COLO829 (cell line): Measurements from ENCODE around the gene SLC44A1.

Experiments
- DNase-seq: peaks from one replicate; pipeline ENCODE4 v3.0.0; 2012; ENCODE audit warnings: low spot score

The SLC44A1 gene

DNA sequence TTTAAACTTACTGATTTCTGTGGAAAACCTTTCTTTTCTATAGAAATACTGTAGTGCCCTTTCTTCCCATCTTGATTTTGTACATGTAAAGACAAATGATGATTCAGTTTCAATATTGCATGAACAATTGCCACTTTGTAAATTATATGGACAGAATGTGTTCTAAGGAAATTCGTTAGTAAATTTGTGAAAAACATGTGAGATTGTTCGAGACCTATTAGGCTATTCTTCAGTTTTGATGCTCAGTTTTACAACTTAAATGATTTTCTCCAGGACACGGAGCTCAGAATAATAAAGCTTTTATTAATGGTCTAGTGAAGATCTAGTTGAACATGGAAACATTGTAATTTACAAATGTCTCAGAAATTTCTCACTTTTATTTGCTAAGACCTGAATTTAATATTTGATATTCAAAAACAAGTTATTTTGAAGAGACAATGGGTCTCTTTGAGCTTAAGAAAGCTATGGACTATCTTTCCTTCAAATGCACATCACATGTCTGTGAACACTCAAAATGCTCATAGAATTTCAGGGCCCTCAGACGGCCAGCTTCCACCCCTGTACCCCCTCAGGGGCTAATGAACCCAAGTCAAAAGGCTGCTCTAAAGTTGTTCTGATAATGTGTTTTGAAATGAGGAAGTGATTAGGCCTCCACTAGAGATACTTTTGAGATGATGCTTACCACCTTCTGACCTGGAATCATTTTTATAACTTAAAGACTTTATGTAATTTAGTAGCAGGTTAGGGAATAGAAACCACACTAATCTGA, 149.3 kb downstream of the SLC44A1 start:
- DNase-seq = peak; percentile 76

GRCh38 chr9:105396441-105396840, 152.0 kb downstream of the SLC44A1 start:
- no peak for DNase-seq

DNA sequence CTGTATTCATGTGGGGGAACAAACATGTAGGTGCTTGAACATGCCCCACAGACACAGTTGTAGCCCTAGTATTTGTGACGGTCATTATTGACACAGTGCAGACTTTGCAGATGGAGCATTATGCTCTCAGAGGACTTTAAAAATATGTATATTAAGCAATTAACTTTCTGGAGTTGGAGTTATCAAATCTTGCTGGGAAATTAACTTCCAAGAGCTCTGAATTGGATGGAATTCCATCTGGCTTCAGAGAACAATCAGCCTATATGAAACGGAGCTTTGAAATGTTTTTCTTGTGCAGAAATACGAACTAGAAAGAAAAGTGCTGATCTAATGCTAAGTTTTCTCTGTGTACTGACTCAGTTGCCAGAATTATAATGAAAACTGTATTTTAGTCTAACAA, 152.4 kb downstream of the SLC44A1 start:
- no peak for DNase-seq

DNA sequence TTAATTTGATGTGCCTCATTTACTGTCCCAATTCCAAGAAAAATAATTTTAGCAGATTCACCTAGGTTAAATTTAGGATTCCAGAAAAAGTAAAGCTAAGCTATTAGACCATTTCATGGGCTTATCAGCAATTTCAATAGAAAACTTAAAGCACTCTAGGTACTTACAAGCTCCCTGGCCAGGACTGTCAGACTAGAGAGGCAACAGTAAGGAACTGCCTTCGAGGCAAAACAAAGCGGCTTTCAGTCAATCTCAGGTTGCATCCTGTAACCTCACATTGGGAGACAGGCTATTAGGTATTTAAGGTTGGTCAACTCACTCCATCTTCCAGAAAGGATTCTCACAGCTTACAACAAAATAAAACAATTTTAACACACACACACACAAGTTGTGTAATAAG, 154.7 kb downstream of the SLC44A1 start:
- no peak for DNase-seq

- DNase-seq = no peak
These were observed 157.2 kb downstream of the SLC44A1 start for GRCh38 chr9:105401651-105402050.

GRCh38 chr9:105403552-105404248, 159.2 kb downstream of the SLC44A1 start:
- no peak for DNase-seq

GRCh38 chr9:105405514-105406131, 161.2 kb downstream of the SLC44A1 start:
- no peak for DNase-seq

DNA sequence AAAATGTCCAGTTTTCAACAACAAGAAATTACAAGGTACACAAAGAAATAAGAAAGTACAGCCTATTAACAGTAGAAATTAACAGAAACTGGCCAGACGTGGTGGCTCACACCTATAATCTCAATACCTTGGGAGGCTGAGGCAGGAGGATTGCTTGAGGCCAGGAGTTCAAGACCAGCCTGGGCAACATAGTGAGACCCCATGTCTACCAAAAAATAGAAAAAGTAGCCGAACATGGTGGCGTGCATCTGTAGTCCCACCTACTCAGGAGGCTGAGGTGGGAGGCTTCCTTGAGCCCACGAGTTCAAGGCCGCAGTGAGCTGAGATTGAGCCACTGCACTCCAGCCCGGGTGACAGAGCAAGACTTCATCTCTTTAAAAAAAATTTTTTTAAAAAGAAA, 161.9 kb downstream of the SLC44A1 start:
- DNase-seq = no peak

GRCh38 chr9:105413525-105413924, 169.1 kb downstream of the SLC44A1 start:
- DNase-seq = peak; percentile 90

- peak; percentile 51 for DNase-seq
These were observed 170.7 kb downstream of the SLC44A1 start for GRCh38 chr9:105414947-105415661.

- no peak for DNase-seq
These were observed 171.2 kb downstream of the SLC44A1 start for GRCh38 chr9:105415662-105415980.

DNA sequence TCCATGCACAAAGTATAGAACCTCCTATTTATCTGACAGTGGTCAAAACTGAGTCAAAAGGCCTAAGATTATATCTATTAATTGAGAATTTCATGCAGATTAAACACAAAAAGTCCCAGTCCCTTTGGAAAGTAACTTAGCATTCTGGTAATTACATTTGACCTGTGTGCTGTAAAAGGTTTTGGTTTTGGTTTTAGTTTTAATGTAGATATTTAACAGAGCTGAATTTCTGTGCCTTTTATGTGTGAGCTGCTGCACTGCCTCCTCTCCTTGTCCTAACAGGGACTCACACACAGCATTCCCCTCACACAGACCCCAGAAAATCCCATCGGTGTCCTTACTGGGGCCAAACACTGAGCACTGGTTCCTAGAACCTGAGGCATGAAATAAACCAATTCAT, 172.4 kb downstream of the SLC44A1 start:
- DNase-seq = no peak

DNA sequence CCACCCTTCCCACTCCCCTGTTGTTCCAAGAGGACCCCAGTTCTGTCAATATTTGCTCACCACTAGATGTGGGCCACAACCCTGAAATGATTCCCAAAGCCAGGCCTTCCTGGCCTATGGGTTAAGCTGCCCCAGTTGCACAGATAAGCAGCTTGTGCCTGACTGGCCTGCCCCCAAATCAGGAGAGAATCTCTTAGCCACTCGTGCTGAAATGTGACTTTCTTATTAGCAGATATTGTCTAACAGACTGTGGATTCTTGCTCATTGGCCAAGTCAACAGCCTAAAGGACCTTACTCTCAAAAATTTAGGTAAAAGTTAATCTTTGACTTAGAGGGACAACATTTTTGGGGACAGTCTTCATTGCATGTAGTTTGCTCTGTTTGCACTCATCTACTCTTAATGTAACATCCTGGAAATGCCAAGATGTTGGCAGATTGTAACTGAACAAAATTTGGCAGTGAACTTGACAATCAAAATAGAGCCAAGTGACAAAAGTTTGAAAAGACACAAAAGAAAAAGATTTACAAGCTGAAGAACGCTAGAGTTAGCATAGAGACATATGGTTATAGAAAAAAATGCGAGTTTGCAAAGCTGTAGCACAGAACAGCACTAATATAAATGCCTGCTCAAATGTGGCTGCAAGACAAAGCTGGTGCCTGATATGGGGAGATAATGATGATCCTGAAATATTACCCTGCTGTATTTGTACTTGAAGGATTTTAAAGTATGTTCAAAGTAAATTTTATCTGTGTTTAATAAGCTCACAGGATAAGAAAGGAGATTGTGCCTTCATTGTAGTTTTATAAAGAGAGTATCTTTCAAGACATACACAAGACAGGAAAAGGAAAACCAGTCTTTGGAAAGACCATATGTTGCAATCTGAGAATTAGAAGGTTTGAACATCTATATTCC, 174.4 kb downstream of the SLC44A1 start:
- no peak for DNase-seq

DNA sequence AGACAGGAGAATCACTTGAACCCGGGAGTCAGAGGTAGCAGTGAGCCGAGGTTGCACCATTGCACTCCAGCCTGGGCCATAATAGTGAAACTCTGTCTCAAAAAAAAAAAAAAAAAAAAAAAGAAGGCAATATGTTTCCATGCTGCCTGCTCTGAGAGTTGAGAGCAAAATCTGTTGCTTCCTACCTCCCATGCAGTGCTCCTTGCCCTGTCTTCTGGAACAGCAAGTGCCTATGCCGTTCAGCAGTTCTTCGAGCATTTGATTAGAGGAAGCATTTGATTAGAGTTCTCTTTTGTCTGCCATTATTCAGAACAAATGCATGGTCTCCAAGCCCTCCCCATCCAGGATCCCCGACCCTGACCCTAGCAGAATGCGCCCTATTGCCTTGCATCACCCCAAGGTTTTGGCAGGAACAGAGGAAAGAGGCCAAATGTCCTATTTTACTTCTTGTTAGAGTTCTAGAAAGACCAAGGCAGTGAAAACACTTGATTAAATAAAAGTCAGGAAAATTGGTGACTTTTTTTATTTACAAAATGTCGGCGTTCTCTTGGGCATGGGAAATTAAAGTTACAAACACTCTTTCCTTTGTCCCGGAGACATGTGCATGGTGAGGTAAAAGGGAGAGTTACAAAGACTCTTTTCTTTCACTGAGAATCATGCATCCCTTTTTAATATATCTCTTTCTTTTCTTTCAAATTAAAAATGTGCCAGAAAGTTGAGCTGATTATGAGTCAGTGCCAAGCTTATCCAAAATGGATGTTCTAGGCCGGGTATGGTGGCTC, 175.6 kb downstream of the SLC44A1 start:
- peak; percentile 66 for DNase-seq

GRCh38 chr9:105421154-105421553, 176.7 kb downstream of the SLC44A1 start:
- no peak for DNase-seq

GRCh38 chr9:105421864-105422263, 177.4 kb downstream of the SLC44A1 start:
- no peak for DNase-seq

DNA sequence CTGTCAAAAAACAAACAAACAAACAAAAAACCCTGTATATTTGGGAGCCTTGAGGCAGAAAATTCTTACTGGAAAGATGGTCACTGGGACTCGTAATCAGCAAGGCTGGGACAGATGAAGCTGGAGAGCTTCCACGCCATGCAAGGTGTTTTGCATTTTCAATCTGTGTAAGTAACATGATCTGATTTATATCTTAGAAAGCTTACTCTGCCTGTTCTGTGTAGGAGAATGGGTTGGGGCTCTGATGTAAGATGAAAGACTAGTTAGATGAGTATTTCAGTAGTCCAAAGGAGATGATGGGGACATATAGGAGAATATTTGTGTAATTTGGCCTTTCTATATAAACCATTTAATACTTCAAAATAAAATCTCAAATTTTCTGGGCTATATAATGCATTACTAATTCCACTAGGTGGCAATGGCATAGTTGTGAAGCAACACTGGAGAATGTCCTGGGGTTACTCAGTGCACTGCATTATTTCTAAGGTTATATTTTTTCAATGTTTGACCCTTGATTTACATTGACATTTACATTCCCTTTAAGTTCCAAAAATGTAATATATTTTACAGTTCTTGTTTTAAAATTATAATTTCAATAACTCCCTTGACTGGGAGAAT, 181.5 kb downstream of the SLC44A1 start:
- peak; percentile 66 for DNase-seq

- DNase-seq = no peak
These were observed 182.2 kb downstream of the SLC44A1 start for GRCh38 chr9:105426657-105427056.

DNA sequence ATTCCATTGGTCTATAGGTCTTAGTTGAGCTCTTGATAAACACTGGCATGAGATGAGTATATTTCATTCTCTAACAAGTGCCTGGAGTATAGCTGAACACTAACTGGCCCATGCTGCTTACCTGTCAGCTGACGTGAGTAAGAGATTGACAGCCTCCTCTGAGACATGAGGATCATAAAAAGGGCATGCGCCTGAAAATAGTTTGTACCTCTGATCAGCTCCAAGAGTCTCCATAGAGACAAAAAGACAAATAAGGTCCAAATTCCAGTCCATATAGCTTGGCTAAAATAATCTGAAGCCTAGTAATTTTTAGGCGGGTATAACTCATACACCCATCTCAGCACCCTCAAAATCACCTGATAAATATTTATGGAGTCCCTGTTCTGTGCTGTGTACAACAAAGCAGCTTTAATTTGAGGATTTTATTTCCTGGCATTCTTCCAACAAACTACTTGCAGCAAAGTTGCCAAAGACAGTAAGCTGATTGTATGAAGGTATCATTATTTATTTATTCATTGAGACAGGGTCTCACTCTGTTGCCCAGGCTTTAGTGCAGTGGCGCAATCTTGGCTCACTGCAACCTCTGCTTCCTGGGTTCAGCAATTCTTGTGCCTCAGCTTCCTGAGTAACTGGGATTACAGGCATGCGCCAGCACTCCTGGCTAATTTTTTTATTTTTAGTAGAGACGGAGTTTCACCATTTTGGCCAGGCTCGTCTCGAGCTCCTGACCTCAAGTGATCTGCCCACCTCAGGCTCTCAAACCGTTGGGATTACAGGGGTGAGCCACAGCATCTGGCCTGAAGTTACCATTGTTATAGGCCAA, 187.2 kb downstream of the SLC44A1 start:
- no peak for DNase-seq
